Measurements from ENCODE around the gene IL15RA.
"Not testable (repeated sequence)": the region's sequence is repeated elsewhere in the genome, so short reads cannot be mapped to it uniquely, and the experiment has no call there.

IL15RA gene

GRCh38 chr10:6013413-6014192 is 36.3 kb upstream of the IL15RA start:
- H3K9me3 ChIP-seq (ENCODE audit: control insufficient read depth, low read length): no peaks in the 10 kb centered on the region
- H3K9ac ChIP-seq (ENCODE audit: low read length): no peak overlapping the region
- H3K4me3 ChIP-seq (ENCODE audit: low read length): no peak overlapping the region
- H3K4me1 ChIP-seq (ENCODE audit: control insufficient read depth, insufficient read depth, low read length): peaks cover 12% of the 10 kb centered on the region
- H3K36me3 ChIP-seq (ENCODE audit: control insufficient read depth, insufficient read depth, low read length): no peaks in the 10 kb centered on the region
- no peaks in the 10 kb centered on the region for H3K27me3 ChIP-seq (ENCODE audit: control insufficient read depth, insufficient read depth, low read length)

GRCh38 chr10:6012121-6012905 is 35.0 kb upstream of the IL15RA start:
- Histone ChIP-seq H3K9ac (ENCODE audit: low read length) (no peak overlapping the region), H3K27me3 (ENCODE audit: control insufficient read depth, insufficient read depth, low read length) (no peaks in the 10 kb centered on the region), H3K4me3 (ENCODE audit: low read length) (no peak overlapping the region), H3K4me1 (ENCODE audit: control insufficient read depth, insufficient read depth, low read length) (no peaks in the 10 kb centered on the region), H3K36me3 (ENCODE audit: control insufficient read depth, insufficient read depth, low read length) (no peaks in the 10 kb centered on the region), H3K9me3 (ENCODE audit: control insufficient read depth, low read length) (no peaks in the 10 kb centered on the region)

GRCh38 chr10:6011558-6011957 is 34.2 kb upstream of the IL15RA start:
- Histone ChIP-seq H3K9ac (ENCODE audit: low read length) (no peak overlapping the region), H3K27me3 (ENCODE audit: control insufficient read depth, insufficient read depth, low read length) (no peaks in the 10 kb centered on the region), H3K4me3 (ENCODE audit: low read length) (no peak overlapping the region), H3K4me1 (ENCODE audit: control insufficient read depth, insufficient read depth, low read length) (no peaks in the 10 kb centered on the region), H3K36me3 (ENCODE audit: control insufficient read depth, insufficient read depth, low read length) (no peaks in the 10 kb centered on the region), H3K9me3 (ENCODE audit: control insufficient read depth, low read length) (no peaks in the 10 kb centered on the region)

DNA sequence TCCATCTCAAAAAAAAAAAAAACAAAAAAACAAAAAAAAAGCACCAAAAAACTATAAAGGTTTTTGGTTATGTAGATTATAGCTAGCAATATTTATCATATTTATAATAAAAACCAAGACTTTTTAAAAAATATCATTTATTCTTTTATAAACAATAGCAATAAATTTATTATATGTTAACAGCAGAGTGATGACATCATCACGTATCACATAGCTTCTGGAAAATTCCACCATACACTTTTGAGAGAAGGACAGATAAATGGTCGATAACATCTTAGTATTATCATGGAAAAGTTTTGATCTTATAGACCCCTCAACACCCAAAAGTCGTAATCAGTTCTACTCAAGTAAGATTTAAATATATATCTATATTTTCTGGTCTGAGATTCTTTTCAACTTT is 33.2 kb upstream of the IL15RA start:
- H3K9me3 ChIP-seq (ENCODE audit: control insufficient read depth, low read length): no peaks in the 10 kb centered on the region
- no peak overlapping the region for H3K4me3 ChIP-seq (ENCODE audit: low read length)
- H3K27me3 ChIP-seq (ENCODE audit: control insufficient read depth, insufficient read depth, low read length): no peaks in the 10 kb centered on the region
- H3K9ac ChIP-seq (ENCODE audit: low read length): no peak overlapping the region
- no peaks in the 10 kb centered on the region for H3K4me1 ChIP-seq (ENCODE audit: control insufficient read depth, insufficient read depth, low read length)
- H3K36me3 ChIP-seq (ENCODE audit: control insufficient read depth, insufficient read depth, low read length): no peaks in the 10 kb centered on the region

DNA sequence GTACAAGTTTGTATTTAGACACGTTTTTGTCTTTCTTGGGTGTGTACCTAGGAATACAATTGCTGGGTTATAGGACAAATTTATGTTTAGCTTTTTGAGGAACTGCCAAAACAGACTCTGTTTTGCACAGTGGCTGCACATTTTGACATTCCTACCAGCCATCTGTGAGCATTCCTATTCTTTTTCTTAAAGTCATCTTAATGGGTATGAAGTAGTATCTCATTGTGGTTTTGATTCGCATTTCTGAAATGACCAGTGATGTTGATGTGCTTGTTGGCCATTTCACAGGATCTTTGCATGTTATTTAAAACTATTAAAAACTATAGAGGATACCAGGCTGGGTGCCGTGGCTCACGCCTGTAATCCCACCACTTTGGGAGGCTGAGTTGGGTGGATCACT is 32.6 kb upstream of the IL15RA start:
- no peak overlapping the region for H3K4me3 ChIP-seq (ENCODE audit: low read length)
- no peaks in the 10 kb centered on the region for H3K36me3 ChIP-seq (ENCODE audit: control insufficient read depth, insufficient read depth, low read length)
- no peaks in the 10 kb centered on the region for H3K9me3 ChIP-seq (ENCODE audit: control insufficient read depth, low read length)
- no peaks in the 10 kb centered on the region for H3K27me3 ChIP-seq (ENCODE audit: control insufficient read depth, insufficient read depth, low read length)
- no peak overlapping the region for H3K9ac ChIP-seq (ENCODE audit: low read length)
- no peaks in the 10 kb centered on the region for H3K4me1 ChIP-seq (ENCODE audit: control insufficient read depth, insufficient read depth, low read length)

DNA sequence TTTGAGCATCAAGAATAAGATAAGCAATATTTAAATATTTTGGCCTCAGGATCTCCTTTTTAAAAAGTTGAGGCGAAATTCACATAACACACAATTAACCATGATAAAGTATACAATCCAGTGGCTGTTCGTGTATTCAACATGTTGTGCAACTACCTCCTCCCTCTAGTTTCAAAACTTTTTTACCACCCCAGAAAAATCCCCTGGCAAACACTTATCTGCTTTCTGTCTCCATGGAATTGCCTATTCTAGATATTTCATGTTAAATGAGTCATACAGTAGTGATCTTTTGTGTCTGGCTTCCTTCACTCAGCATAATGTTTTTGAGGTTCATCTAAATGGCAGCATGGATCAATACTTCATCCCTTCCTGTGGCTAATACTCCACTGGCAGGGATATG is 31.8 kb upstream of the IL15RA start:
- Histone ChIP-seq H3K9me3 (ENCODE audit: control insufficient read depth, low read length) (no peaks in the 10 kb centered on the region), H3K27me3 (ENCODE audit: control insufficient read depth, insufficient read depth, low read length) (no peaks in the 10 kb centered on the region), H3K36me3 (ENCODE audit: control insufficient read depth, insufficient read depth, low read length) (no peaks in the 10 kb centered on the region), H3K4me1 (ENCODE audit: control insufficient read depth, insufficient read depth, low read length) (no peaks in the 10 kb centered on the region), H3K4me3 (ENCODE audit: low read length) (no peak overlapping the region), H3K9ac (ENCODE audit: low read length) (no peak overlapping the region)

- Histone ChIP-seq H3K27me3 (ENCODE audit: control insufficient read depth, insufficient read depth, low read length) (no peaks in the 10 kb centered on the region), H3K9ac (ENCODE audit: low read length) (no peak overlapping the region), H3K4me1 (ENCODE audit: control insufficient read depth, insufficient read depth, low read length) (no peaks in the 10 kb centered on the region), H3K36me3 (ENCODE audit: control insufficient read depth, insufficient read depth, low read length) (no peaks in the 10 kb centered on the region), H3K4me3 (ENCODE audit: low read length) (no peak overlapping the region), H3K9me3 (ENCODE audit: control insufficient read depth, low read length) (no peaks in the 10 kb centered on the region)
Observed at GRCh38 chr10:6008497-6009142, 31.3 kb upstream of the IL15RA start.

- no peaks in the 10 kb centered on the region for H3K36me3 ChIP-seq (ENCODE audit: control insufficient read depth, insufficient read depth, low read length)
- no peaks in the 10 kb centered on the region for H3K27me3 ChIP-seq (ENCODE audit: control insufficient read depth, insufficient read depth, low read length)
Observed at GRCh38 chr10:6006991-6007390, 29.6 kb upstream of the IL15RA start.

DNA sequence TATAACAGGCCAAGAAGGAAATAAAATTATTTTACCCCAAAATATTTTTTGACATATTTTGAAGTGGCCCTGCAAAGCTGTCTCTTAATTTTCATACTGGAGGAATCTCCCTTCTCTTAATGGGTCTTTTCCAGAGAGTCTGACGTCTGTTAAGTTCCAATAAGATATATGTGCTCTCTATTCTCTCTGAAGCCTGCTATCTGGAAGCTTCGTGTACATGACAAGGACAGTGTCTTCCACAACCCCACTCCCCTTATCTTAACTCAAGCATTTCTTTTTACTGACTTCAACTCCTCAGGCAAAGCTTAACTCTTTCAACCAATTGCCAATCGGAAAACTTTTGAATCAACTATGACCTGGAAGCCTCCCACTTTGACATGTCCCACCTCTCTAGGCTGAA is 29.2 kb upstream of the IL15RA start:
- no peak overlapping the region for H3K9ac ChIP-seq (ENCODE audit: low read length)
- no peaks in the 10 kb centered on the region for H3K27me3 ChIP-seq (ENCODE audit: control insufficient read depth, insufficient read depth, low read length)
- no peak overlapping the region for H3K4me3 ChIP-seq (ENCODE audit: low read length)
- H3K4me1 ChIP-seq (ENCODE audit: control insufficient read depth, insufficient read depth, low read length): no peaks in the 10 kb centered on the region
- no peaks in the 10 kb centered on the region for H3K9me3 ChIP-seq (ENCODE audit: control insufficient read depth, low read length)
- no peaks in the 10 kb centered on the region for H3K36me3 ChIP-seq (ENCODE audit: control insufficient read depth, insufficient read depth, low read length)

More at GRCh38 chr10:6006991-6007390, 29.6 kb upstream of the IL15RA start:
- Histone ChIP-seq H3K9me3 (ENCODE audit: control insufficient read depth, low read length) (no peaks in the 10 kb centered on the region), H3K4me1 (ENCODE audit: control insufficient read depth, insufficient read depth, low read length) (no peaks in the 10 kb centered on the region), H3K4me3 (ENCODE audit: low read length) (no peak overlapping the region), H3K9ac (ENCODE audit: low read length) (no peak overlapping the region)

DNA sequence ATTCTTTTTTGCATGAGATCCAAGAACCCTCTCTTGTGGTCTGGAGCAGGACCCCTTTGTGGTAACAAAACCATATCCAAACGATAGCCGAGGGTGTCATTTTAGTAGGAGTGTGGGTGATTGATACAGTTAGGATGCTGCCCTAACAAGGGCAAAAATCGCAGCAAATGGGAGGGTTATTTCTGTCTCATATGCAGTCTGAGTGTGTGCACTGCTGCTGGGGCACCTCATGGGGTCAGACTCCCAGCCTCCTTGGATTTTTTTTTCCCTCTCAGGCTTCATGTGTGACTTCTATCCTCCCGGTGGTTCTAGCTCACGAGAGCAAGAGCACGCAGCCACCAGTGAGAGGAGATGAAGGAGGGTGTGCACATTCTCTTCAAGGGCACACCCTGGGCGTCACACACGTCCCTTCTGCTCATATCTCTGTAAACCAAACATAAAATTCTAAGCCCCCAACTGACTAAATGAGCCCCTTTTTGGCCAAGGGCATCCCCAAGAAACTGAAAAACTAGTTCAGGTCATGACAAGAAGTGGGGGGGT is 28.6 kb upstream of the IL15RA start:
- H3K9me3 ChIP-seq (ENCODE audit: control insufficient read depth, low read length): no peaks in the 10 kb centered on the region
- H3K27me3 ChIP-seq (ENCODE audit: control insufficient read depth, insufficient read depth, low read length): no peaks in the 10 kb centered on the region
- no peaks in the 10 kb centered on the region for H3K4me1 ChIP-seq (ENCODE audit: control insufficient read depth, insufficient read depth, low read length)
- H3K36me3 ChIP-seq (ENCODE audit: control insufficient read depth, insufficient read depth, low read length): no peaks in the 10 kb centered on the region
- H3K9ac ChIP-seq (ENCODE audit: low read length): no peak overlapping the region
- no peak overlapping the region for H3K4me3 ChIP-seq (ENCODE audit: low read length)

GRCh38 chr10:6005161-6005804 is 27.9 kb upstream of the IL15RA start:
- H3K4me3 ChIP-seq (ENCODE audit: low read length); H3K4me1 ChIP-seq (ENCODE audit: control insufficient read depth, insufficient read depth, low read length); H3K9me3 ChIP-seq (ENCODE audit: control insufficient read depth, low read length); H3K36me3 ChIP-seq (ENCODE audit: control insufficient read depth, insufficient read depth, low read length); H3K27me3 ChIP-seq (ENCODE audit: control insufficient read depth, insufficient read depth, low read length); H3K9ac ChIP-seq (ENCODE audit: low read length): not testable (repeated sequence)
